BE2C (cell line): ENCODE data around the gene VAV2.

Source experiments
- DNase-seq: peaks from one replicate; pipeline ENCODE4 v3.0.0-alpha.2; 2020
- H3K27me3 ChIP-seq: fragments of 250-450 bp; sonication (Bioruptor Pico); 2 replicates; pipeline ENCODE4 v1.5.1; 2020; ENCODE audit warnings: mild to moderate bottlenecking
- H3K36me3 ChIP-seq: fragments of 250-450 bp; sonication (Bioruptor Pico); 2 replicates; pipeline ENCODE4 v1.5.1; 2020; ENCODE audit warnings: mild to moderate bottlenecking
- H3K4me1 ChIP-seq: fragments of 250-450 bp; sonication (Bioruptor Pico); 2 replicates; pipeline ENCODE4 v1.5.1; 2020
- H3K4me3 ChIP-seq: 2 replicates; pipeline ENCODE4 v1.5.1; 2011; ENCODE audit warnings: low read depth, low read length
- H3K9me3 ChIP-seq: fragments of 250-450 bp; sonication (Bioruptor Pico); 2 replicates; pipeline ENCODE4 v1.5.1; 2020
- TF ChIP-seq, protein P1 (sequence below): IDR thresholded peaks from 2 replicates; pipeline ENCODE4 v1.5.1; 2012; ENCODE audit warnings: mild to moderate bottlenecking, low read depth, low read length

The VAV2 gene

DNA sequence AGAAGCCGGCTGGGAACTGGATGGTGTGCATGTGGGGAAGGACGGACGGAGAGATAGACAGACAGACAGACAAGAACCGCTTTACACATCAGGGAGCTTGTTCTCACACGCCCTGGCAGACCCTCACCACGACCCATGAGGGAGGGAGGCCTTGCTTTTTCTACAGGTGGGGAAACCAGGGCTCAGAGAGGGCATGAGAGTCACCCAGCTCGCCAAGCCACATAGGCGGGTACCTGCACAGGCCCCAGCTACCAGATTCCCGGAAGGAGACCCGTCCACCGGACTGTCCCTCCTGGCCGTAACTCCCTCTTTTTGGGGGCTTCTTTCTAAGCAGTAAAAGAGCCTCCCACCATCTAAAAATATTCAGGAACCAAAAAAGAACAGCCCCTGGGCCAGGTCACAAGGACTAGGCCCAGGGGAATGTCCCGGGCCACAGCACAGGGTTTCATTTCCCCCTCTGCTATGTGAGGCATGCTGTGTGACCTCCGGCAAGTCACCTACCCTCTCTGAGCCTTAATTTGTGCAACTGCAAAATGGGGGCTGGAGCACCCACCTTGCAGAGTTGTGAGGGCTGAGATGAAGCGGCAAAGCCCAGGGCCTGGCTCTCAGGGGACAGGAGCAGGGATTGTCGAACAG lies 169.6 kb downstream of the VAV2 start:
- peaks cover 25% of the 10 kb centered on the region for H3K36me3 ChIP-seq
- TF ChIP-seq, protein P1, sequence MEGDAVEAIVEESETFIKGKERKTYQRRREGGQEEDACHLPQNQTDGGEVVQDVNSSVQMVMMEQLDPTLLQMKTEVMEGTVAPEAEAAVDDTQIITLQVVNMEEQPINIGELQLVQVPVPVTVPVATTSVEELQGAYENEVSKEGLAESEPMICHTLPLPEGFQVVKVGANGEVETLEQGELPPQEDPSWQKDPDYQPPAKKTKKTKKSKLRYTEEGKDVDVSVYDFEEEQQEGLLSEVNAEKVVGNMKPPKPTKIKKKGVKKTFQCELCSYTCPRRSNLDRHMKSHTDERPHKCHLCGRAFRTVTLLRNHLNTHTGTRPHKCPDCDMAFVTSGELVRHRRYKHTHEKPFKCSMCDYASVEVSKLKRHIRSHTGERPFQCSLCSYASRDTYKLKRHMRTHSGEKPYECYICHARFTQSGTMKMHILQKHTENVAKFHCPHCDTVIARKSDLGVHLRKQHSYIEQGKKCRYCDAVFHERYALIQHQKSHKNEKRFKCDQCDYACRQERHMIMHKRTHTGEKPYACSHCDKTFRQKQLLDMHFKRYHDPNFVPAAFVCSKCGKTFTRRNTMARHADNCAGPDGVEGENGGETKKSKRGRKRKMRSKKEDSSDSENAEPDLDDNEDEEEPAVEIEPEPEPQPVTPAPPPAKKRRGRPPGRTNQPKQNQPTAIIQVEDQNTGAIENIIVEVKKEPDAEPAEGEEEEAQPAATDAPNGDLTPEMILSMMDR, result no peak
- H3K4me3 ChIP-seq, result no peak overlapping the region
- no peaks in the 10 kb centered on the region for H3K9me3 ChIP-seq
- peaks cover 20% of the 10 kb centered on the region for H3K4me1 ChIP-seq
- H3K27me3 ChIP-seq, result no peaks in the 10 kb centered on the region
- no peak for DNase-seq

DNA sequence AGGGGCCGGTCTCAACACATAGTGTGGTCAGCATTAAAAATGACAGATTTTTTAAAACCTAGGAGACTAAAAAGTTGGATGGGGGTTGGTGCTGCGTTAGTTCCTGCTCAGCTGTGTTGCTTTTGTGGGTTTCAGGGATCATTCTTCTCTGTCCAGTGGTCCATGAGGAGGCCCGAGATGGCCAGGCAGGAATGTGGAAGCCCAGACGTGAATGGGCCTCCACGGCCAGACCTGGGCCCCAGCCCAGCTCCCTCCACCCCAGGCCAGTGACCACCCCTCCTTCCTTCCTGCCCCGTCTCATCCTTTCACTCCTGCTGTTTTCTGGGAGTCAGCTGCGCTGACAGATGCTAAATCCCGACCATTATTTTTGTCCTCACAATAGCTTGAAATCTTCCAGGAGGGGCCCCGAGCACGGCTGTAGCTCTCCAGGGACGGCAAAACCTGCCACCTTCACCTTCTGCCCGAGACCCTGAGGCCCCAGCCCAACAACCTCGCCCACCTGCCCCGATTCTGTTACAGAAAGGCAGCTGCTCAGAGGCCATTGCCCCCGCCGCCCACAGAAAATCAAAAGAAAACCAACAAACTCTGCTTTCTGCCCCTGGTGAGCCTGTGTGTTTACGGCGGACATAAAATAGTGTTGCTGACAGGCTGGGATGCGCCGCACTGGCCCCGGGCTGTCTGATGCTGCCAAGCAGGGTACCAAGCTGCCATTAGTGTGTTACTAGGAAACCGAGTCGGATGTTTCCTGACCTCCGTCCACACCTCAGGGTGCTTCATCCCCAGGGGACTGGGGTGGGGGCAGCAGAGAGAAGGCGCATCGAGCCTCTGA lies 170.3 kb downstream of the VAV2 start:
- Histone ChIP-seq H3K9me3 (no peaks in the 10 kb centered on the region), H3K36me3 (peaks cover 30% of the 10 kb centered on the region), H3K4me3 (no peak overlapping the region), H3K4me1 (peaks cover 19% of the 10 kb centered on the region), H3K27me3 (no peaks in the 10 kb centered on the region)
- DNase-seq, result no peak
- TF ChIP-seq, protein P1, result no peak

DNA sequence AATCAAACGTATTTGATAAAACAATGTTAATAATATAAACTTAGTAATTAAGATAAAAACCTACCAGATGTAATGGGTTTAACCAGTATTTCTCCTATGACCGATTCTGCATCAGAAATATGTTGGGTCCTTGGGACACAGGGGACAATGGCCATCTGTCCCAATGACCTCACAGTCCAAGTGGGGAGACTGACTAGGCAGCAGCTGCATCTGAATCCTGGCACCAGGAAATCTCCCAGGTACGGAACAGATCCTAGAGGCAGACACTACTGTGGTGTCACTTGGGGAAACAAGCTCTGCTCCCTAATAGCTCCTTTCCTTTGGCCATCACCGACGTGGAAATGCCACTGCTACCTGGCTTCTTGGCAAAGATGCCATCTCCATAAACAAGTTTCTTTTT lies 172.2 kb downstream of the VAV2 start:
- H3K4me1 ChIP-seq, result peaks cover 4% of the 10 kb centered on the region; the same call in 1 of the 2 replicates
- DNase-seq, result no peak
- peaks cover 34% of the 10 kb centered on the region for H3K36me3 ChIP-seq
- no peaks in the 10 kb centered on the region for H3K9me3 ChIP-seq
- no peaks in the 10 kb centered on the region for H3K27me3 ChIP-seq
- TF ChIP-seq, protein P1, result no peak
- H3K4me3 ChIP-seq, result no peak overlapping the region

DNA sequence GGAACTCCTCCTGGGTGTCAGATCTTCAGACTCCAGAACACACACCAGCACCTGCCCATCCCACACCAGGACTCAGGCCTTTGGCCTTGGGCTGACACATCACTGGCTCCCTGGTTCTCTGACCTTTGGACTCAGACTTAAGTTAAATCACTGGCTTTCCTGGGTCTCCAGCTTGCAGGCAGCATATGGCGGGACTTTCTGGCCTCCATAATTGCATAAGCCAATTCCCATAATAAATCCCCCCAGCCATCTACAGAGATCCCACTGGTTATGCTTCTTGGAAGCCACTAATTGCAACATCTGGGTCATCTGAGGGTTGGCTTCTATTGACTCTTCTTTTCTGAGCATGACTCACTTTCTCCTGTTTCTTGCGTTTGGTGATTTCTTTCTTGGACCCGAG lies 173.7 kb downstream of the VAV2 start:
- no peaks in the 10 kb centered on the region for H3K27me3 ChIP-seq
- peaks cover 9% of the 10 kb centered on the region; the same call in 1 of the 2 replicates for H3K4me1 ChIP-seq
- no peak overlapping the region for H3K4me3 ChIP-seq
- no peaks in the 10 kb centered on the region for H3K9me3 ChIP-seq
- DNase-seq, result no peak
- TF ChIP-seq, protein P1, result no peak
- peaks cover 46% of the 10 kb centered on the region for H3K36me3 ChIP-seq

- no peak overlapping the region for H3K4me3 ChIP-seq
- H3K9me3 ChIP-seq, result no peaks in the 10 kb centered on the region
- no peak for DNase-seq
- no peaks in the 10 kb centered on the region for H3K27me3 ChIP-seq
- H3K4me1 ChIP-seq, result peaks cover 9% of the 10 kb centered on the region; the same call in 1 of the 2 replicates
- TF ChIP-seq, protein P1, result no peak
- peaks cover 38% of the 10 kb centered on the region for H3K36me3 ChIP-seq
Measured at GRCh38 chr9:133815781-133816180, 176.3 kb downstream of the VAV2 start.

DNA sequence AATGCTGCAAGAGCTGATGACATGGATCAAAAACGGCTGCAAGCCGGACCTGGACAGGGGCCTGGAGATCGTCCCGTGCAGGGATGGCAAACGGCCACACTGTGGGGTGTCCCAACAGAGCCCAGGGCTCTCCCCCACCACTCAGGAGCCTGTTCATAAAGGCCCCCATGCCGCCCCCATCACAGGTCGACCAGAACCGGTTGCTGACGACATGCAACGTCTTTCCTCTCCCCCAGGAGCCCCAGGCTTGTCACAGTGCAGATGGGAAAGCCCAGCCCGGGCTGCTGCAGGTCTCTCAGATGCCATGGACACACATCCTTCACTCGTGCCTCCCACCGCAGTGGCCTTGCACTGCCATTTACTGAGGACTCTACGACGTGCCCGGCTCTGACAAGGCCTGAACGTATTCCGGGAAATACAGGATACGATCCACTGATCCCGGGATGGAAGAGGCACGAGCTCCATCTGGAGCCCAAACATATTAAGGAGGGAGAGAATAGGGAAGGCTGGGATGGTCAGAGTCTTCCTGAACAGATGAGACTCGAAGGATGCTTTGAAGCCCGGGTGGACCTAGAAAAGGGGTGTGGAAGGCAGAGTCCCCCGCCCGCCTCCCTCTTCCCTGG lies 177.4 kb downstream of the VAV2 start:
- H3K4me3 ChIP-seq, result no peak overlapping the region
- no peaks in the 10 kb centered on the region for H3K9me3 ChIP-seq
- peaks cover 9% of the 10 kb centered on the region; the same call in 1 of the 2 replicates for H3K4me1 ChIP-seq
- no peaks in the 10 kb centered on the region for H3K27me3 ChIP-seq
- H3K36me3 ChIP-seq, result peaks cover 42% of the 10 kb centered on the region
- no peak for DNase-seq
- TF ChIP-seq, protein P1, result no peak
